Left ventricle myocardium inferior (tissue), 1 donor: ENCODE measurements around the gene NUDT9. TPM values are rescaled to one million over a fixed set of nuclear protein-coding genes. Genes with fewer than 3 reads are reported as not detected.

Source experiments
- DNase-seq: peaks from one replicate; pipeline ENCODE4 v3.0.0-alpha.2; 2020
- H3K27ac ChIP-seq: fragments of 200-600 bp; replicated peaks from 2 replicates; pipeline ENCODE4 v1.8.0; 2021
- H3K27me3 ChIP-seq: fragments of 200-600 bp; 2 replicates; pipeline ENCODE4 v1.8.0; 2021; ENCODE audit warnings: low read depth
- H3K36me3 ChIP-seq: fragments of 200-600 bp; 2 replicates; pipeline ENCODE4 v1.8.0; 2021
- H3K4me1 ChIP-seq: fragments of 200-600 bp; 2 replicates; pipeline ENCODE4 v1.8.0; 2021
- H3K4me3 ChIP-seq: fragments of 200-600 bp; 2 replicates; pipeline ENCODE4 v1.8.0; 2021; ENCODE audit warnings: mild to moderate bottlenecking, moderate library complexity
- H3K9me3 ChIP-seq: fragments of 200-600 bp; replicated peaks from 2 replicates; pipeline ENCODE4 v1.8.0; 2021
- CTCF ChIP-seq: fragments of 200-600 bp; IDR thresholded peaks from 2 replicates; pipeline ENCODE4 v1.8.0; 2021; ENCODE audit warnings: antibody characterized with exemption, mild to moderate bottlenecking, borderline replicate concordance
- intact Hi-C: fragments of 100-400 bp; cut with micrococcal nuclease; formaldehyde crosslinking; loops from one replicate; pipeline ENCODE4 v1.11.0; 2022
- total RNA-seq: library from RNA; stranded (reverse); fragmentation: NEBNext Ultra II Directional; extraction: Animal tissue kit (Norgen Biotek cat#: 25700); gene quantifications from one replicate; pipeline ENCODE4 v1.2.1, GENCODE V29; 2021
- donor health status: DM: no; HTN: yes; CAD: no; lungs with severe emphysema.

The NUDT9 gene
- total RNA-seq, 1 donor from 2014 or later = 29.2 TPM

GRCh38 chr4:87425711-87426110 lies 3.3 kb downstream of the NUDT9 start:
- Histone ChIP-seq H3K9me3 (no peaks in the 10 kb centered on the region), H3K27me3 (no peaks in the 10 kb centered on the region), H3K36me3 (no peaks in the 10 kb centered on the region), H3K27ac (no peak overlapping the region), H3K4me3 (no peak overlapping the region), H3K4me1 (peaks cover 61% of the 10 kb centered on the region)
- no peak for TF ChIP-seq CTCF
- intact Hi-C loops = no loop called here
- no peak for DNase-seq

- intact Hi-C loops = no loop called here
- TF ChIP-seq CTCF = no peak
- no peak for DNase-seq
- H3K4me1 ChIP-seq = peaks cover 51% of the 10 kb centered on the region
- no peaks in the 10 kb centered on the region for H3K27me3 ChIP-seq
- no peaks in the 10 kb centered on the region for H3K36me3 ChIP-seq
- H3K4me3 ChIP-seq = no peak overlapping the region
- no peak overlapping the region for H3K27ac ChIP-seq
- H3K9me3 ChIP-seq = no peaks in the 10 kb centered on the region
Observed at GRCh38 chr4:87426865-87427517, 4.6 kb downstream of the NUDT9 start.

- no peak for TF ChIP-seq CTCF
- Histone ChIP-seq H3K27me3 (no peaks in the 10 kb centered on the region), H3K4me1 (peaks cover 48% of the 10 kb centered on the region), H3K36me3 (no peaks in the 10 kb centered on the region), H3K4me3 (no peak overlapping the region), H3K27ac (no peak overlapping the region), H3K9me3 (no peaks in the 10 kb centered on the region)
- intact Hi-C loops = no loop called here
- DNase-seq = no peak
Observed at GRCh38 chr4:87427518-87427868, 5.1 kb downstream of the NUDT9 start.

GRCh38 chr4:87428979-87429378 lies 6.6 kb downstream of the NUDT9 start:
- no peaks in the 10 kb centered on the region for H3K36me3 ChIP-seq
- H3K27ac ChIP-seq = no peak overlapping the region
- H3K9me3 ChIP-seq = no peaks in the 10 kb centered on the region
- peaks cover 33% of the 10 kb centered on the region for H3K4me1 ChIP-seq
- no peak for DNase-seq
- no peak for TF ChIP-seq CTCF
- no peak overlapping the region for H3K4me3 ChIP-seq
- H3K27me3 ChIP-seq = no peaks in the 10 kb centered on the region
- intact Hi-C loops = no loop called here

- no peak for DNase-seq
- Histone ChIP-seq H3K27me3 (no peaks in the 10 kb centered on the region), H3K36me3 (peaks cover 2% of the 10 kb centered on the region), H3K27ac (no peak overlapping the region), H3K4me3 (no peak overlapping the region), H3K4me1 (peaks cover 23% of the 10 kb centered on the region), H3K9me3 (no peaks in the 10 kb centered on the region)
- TF ChIP-seq CTCF = no peak
- intact Hi-C loops = no loop called here
Observed at GRCh38 chr4:87430038-87430437, 7.7 kb downstream of the NUDT9 start.
